Esophagus muscularis mucosa (tissue), 4 donors: Measurements from ENCODE around the gene SVOPL. TPM values are rescaled to one million over a fixed set of nuclear protein-coding genes. Genes with fewer than 3 reads are reported as not detected.
"Not testable (repeated sequence)": the region's sequence is repeated elsewhere in the genome, so short reads cannot be mapped to it uniquely, and the experiment has no call there.

Experiments
- DNase-seq: peaks from one replicate; pipeline ENCODE4 v3.0.0-alpha.2; 2017; ENCODE audit errors: extremely low spot score
- H3K27ac ChIP-seq, 4 donors: fragments of 200-600 bp; sonication (generic); replicated peaks in 1 of 4; 1 replicate in 3 of 4; 2 replicates in 1 of 4; pipeline ENCODE4 v1.5.1; 2016 to 2019; ENCODE audit warnings: mild to moderate bottlenecking in 1 of 4
- H3K27me3 ChIP-seq, 4 donors: fragments of 200-600 bp; sonication (generic); one replicate each; pipeline versions ENCODE4 v1.5.1 to v1.6.0; 2016 to 2019
- H3K36me3 ChIP-seq, 4 donors: fragments of 200-600 bp; sonication (generic); one replicate each; pipeline ENCODE4 v1.5.1; 2016 to 2019
- H3K4me1 ChIP-seq, 4 donors: fragments of 200-600 bp; sonication (generic); one replicate each; pipeline ENCODE4 v1.5.1; 2016 to 2019
- H3K4me3 ChIP-seq, 4 donors: fragments of 200-600 bp; sonication (generic); 1 replicate in 2 of 4; 2 replicates in 2 of 4; pipeline ENCODE4 v1.5.1; 2016 to 2019; ENCODE audit warnings: mild to moderate bottlenecking in 4 of 4, moderate library complexity in 1 of 4
- H3K9me3 ChIP-seq, 4 donors: fragments of 200-600 bp; sonication (generic); 1 replicate in 3 of 4; 2 replicates in 1 of 4; pipeline ENCODE4 v1.5.1; 2016 to 2019
- CTCF ChIP-seq, 3 experiments: fragments of 200-600 bp in 2 of 3; fragments of 450-650 bp in 1 of 3; sonication (generic) in 2 of 3; IDR thresholded peaks; one replicate each; pipeline ENCODE4 v1.5.1; 2017 to 2019; ENCODE audit warnings: antibody characterized with exemption in 3 of 3, mild to moderate bottlenecking in 2 of 3, moderate library complexity in 1 of 3
- EP300 ChIP-seq: sonication (generic); formaldehyde crosslinking; IDR thresholded peaks from one replicate; pipeline ENCODE4 v1.6.1; 2017; ENCODE audit warnings: antibody characterized with exemption
- POLR2A ChIP-seq: fragments of 450-650 bp; IDR thresholded peaks from one replicate; pipeline ENCODE4 v1.6.1; 2017; ENCODE audit warnings: antibody characterized with exemption, moderate library complexity, mild to moderate bottlenecking, low read depth
- POLR2AphosphoS5 ChIP-seq, 2 donors: sonication (generic); formaldehyde crosslinking; IDR thresholded peaks; one replicate each; pipeline ENCODE4 v1.6.1; 2017; ENCODE audit warnings: antibody characterized with exemption in 2 of 2
- WGBS: methylation state at CpG from one replicate; pipeline ENCODE4 v1.1.5; 2018; 5-methylcytosine and 5-hydroxymethylcytosine counted together
- intact Hi-C: fragments of 100-400 bp; cut with DNase I; formaldehyde crosslinking; loops from one replicate; pipeline ENCODE4 v1.15.1; 2023
- total RNA-seq, 4 donors: library from RNA; depleted of rRNA; stranded (reverse); fragments of >200 nt; gene quantifications; one replicate each; pipeline versions ENCODE4 v1.1.0 to v1.2.1, GENCODE V29; 2016

The SVOPL gene
- total RNA-seq, 4 donors from 2014 or later: not detected

- H3K9me3 ChIP-seq: no peaks in the 10 kb centered on the region
- 95% methylated on average over 4 of the region's 4 CpGs for WGBS
- H3K4me3 ChIP-seq: no peak overlapping the region
- intact Hi-C loops: no loop called here
- TF ChIP-seq POLR2A: no peak
- no peak for TF ChIP-seq EP300
- no peak for TF ChIP-seq CTCF (IDR thresholded peaks at IDR 0.05)
- TF ChIP-seq POLR2AphosphoS5 (IDR thresholded peaks at IDR 0.05): no peak
- H3K4me1 ChIP-seq: no peaks in the 10 kb centered on the region
- H3K36me3 ChIP-seq: no peaks in the 10 kb centered on the region
- no peak overlapping the region for H3K27ac ChIP-seq
- no peaks in the 10 kb centered on the region for H3K27me3 ChIP-seq
- DNase-seq: no peak
These were observed 6.1 kb downstream of the SVOPL start for GRCh38 chr7:138695106-138695505.

GRCh38 chr7:138691178-138691577 is 10.0 kb downstream of the SVOPL start:
- Histone ChIP-seq H3K4me3 (no peak overlapping the region), H3K27ac (no peak overlapping the region), H3K36me3 (no peaks in the 10 kb centered on the region), H3K27me3 (peaks cover 0 to 5% (median 0%) of the 10 kb centered on the region in 4 donors), H3K9me3 (no peaks in the 10 kb centered on the region), H3K4me1 (no peaks in the 10 kb centered on the region)
- WGBS: 77% methylated on average over 5 of the region's 5 CpGs
- intact Hi-C loops: no loop called here
- TF ChIP-seq POLR2AphosphoS5 (IDR thresholded peaks at IDR 0.05): no peak
- no peak for TF ChIP-seq POLR2A
- no peak for TF ChIP-seq CTCF (IDR thresholded peaks at IDR 0.05)
- no peak for TF ChIP-seq EP300
- no peak for DNase-seq

- H3K36me3 ChIP-seq: no peaks in the 10 kb centered on the region
- H3K27ac ChIP-seq: no peak overlapping the region
- TF ChIP-seq CTCF (IDR thresholded peaks at IDR 0.05) (no peak), POLR2AphosphoS5 (IDR thresholded peaks at IDR 0.05) (no peak), EP300 (no peak), POLR2A (no peak)
- peaks cover 0 to 5% (median 0%) of the 10 kb centered on the region in 4 donors for H3K27me3 ChIP-seq
- no peaks in the 10 kb centered on the region for H3K4me1 ChIP-seq
- H3K9me3 ChIP-seq: no peaks in the 10 kb centered on the region
- DNase-seq: no peak
- intact Hi-C loops: no loop called here
- WGBS: 48% methylated on average over 2 of the region's 2 CpGs
- no peak overlapping the region for H3K4me3 ChIP-seq
These were observed 10.7 kb downstream of the SVOPL start for GRCh38 chr7:138690495-138690894.

GRCh38 chr7:138688037-138688436 is 13.1 kb downstream of the SVOPL start:
- H3K27me3 ChIP-seq, H3K36me3 ChIP-seq, intact Hi-C loops, H3K4me3 ChIP-seq, H3K27ac ChIP-seq, H3K4me1 ChIP-seq, H3K9me3 ChIP-seq, DNase-seq: not testable (repeated sequence)
- WGBS: 83% methylated on average over 6 of the region's 6 CpGs

GRCh38 chr7:138684340-138684739 is 16.8 kb downstream of the SVOPL start:
- Histone ChIP-seq H3K36me3 (no peaks in the 10 kb centered on the region), H3K27me3 (peaks cover 0 to 5% (median 0%) of the 10 kb centered on the region in 4 donors), H3K4me1 (no peaks in the 10 kb centered on the region), H3K27ac (no peak overlapping the region), H3K9me3 (no peaks in the 10 kb centered on the region), H3K4me3 (no peak overlapping the region)
- no peak for DNase-seq
- TF ChIP-seq POLR2A (no peak), EP300 (no peak), POLR2AphosphoS5 (IDR thresholded peaks at IDR 0.05) (no peak)
- WGBS: 86% methylated on average over 3 of the region's 3 CpGs
- intact Hi-C loops: no loop called here

- H3K9me3 ChIP-seq: no peaks in the 10 kb centered on the region
- no peaks in the 10 kb centered on the region for H3K36me3 ChIP-seq
- no peak for DNase-seq
- TF ChIP-seq POLR2AphosphoS5 (IDR thresholded peaks at IDR 0.05) (no peak), CTCF (IDR thresholded peaks at IDR 0.05) (no peak), POLR2A (no peak), EP300 (no peak)
- intact Hi-C loops: no loop called here
- 79% methylated on average over 5 of the region's 5 CpGs for WGBS
- no peaks in the 10 kb centered on the region for H3K27me3 ChIP-seq
- no peak overlapping the region for H3K4me3 ChIP-seq
- no peaks in the 10 kb centered on the region for H3K4me1 ChIP-seq
- no peak overlapping the region for H3K27ac ChIP-seq
These were observed 21.4 kb downstream of the SVOPL start for GRCh38 chr7:138679793-138680192.
